IPS-NIHi7 (cell line): ENCODE results near the gene EXOC3.

Experiments used
- DNase-seq: peaks from one replicate; pipeline ENCODE4 v3.0.0; 2012; ENCODE audit warnings: mixed read lengths; ENCODE audit errors: extremely low spot score

Gene EXOC3

DNA sequence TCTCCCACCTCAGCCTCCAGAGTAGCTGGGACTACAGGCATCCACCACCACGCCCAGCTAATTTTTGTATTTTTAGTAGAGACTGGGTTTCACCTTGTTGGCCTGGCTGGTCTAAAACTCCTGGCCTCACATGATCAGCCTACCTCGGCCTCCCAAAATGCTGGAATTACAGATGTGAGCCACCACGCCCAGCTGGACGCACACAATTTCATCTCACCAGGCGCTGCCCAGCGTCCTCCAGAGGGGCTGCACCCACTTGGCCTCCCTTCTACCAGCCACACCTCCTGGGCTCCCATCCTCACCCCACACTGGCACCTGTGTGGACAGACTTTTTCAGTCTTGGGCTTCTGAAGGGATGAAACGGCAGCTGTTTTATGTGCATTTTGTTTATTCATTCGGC, 3.8 kb upstream of the EXOC3 start:
- DNase-seq, result no peak

DNA sequence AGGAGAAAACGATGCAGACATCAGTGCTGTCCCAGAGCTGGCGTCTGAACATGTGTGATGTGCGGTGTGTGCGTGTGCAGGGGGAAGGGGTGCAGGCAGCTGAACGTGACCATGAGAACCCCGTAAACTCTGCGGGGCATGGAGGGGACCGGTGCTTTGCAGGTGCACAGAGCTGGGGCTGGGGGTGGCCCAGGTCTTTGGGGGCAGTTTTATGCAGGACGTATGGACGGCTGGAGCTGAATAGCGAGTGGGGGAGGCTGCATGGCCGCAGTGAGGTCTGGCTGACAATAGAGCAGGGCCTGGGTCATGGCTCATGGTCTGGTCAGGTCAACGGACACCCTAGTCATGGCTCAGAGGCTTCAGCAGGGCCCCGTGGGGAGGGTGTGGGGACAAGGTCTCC, 3.3 kb upstream of the EXOC3 start:
- DNase-seq, result no peak

GRCh38 chr5:440401-441201, 2.4 kb upstream of the EXOC3 start:
- no peak for DNase-seq

DNA sequence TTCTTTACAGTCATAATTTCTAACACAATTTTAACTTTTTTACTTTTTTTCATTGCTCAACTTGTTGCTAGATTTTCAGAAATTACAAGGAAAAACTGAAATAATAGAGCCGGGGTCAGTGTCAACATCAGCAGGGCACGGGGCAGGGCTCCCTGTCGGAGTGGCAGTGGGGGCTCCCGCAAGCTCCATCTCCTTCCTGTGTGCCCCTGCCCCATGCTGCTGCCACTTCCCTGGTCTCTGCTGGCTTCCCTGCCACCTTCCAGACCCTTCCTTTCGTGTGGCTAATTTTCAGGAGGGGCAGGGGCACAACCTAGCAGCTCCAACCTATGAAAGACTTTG, 1.0 kb upstream of the EXOC3 start:
- no peak for DNase-seq

DNA sequence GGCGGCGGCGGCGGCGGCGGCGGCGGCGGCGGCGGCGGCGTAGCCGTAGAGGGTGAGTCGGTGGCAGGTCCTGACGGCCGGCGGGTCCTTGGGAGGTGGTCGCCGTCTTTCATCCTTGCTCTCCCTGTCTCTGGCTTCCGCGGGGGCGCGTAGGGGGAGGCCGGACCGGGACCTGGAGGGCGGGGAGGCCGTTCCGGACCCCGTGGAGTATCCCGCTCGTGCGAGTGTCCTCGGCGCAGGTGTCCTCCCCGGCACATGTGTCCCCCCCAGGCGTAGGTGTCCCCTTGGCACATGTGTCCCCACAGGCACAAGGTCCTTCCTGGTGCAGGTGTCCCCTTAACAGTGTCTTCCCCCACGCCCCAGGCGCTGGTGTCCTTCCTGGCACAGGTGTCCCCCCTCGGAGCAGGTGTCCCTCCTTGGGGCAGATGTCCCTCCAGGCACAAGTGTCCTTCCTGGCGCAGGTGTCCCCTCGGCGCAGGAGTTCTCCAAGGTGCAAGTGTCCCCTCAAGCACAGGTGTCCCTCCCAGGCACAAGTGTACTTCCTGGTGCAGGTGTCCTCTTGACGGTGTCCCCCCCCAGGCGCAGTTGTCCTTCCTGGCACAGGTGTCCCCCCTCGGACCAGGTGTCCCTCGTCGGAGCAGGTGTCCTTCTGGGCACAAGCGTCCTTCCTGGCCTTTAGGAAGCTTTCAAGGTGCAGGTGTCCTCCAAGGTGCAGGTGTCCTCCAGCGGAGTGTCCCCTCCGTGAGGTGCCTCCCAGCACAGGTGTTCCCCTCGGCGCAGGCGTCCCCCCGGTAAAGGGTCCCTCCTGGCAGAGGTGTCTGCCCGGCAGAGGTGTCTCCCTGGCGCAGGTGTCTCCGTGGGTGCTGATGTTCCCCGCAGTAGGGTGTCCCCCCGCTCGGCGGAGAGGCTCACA, 519 bp downstream of the EXOC3 start:
- DNase-seq, result no peak

- no peak for DNase-seq
Observed at GRCh38 chr5:444226-444625, 1.2 kb downstream of the EXOC3 start.

DNA sequence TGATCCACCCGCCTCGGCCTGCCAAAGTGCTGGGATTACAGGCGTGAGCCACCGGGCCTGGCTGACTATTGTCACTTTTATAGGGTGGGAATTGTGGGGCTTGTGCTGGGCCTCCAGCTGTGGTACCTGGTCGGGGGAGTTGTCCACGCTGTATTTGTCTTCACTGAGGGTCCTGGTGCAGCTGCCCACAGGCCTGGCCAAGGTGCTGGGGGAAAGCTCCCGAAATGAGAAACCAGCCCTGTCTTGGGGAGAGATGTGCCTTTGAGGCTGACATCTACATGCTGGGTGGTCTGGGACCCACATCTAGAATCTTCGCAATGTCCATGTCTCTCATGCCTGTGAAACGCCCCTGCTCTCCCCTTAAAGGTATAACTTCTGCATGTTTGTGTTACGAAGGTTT, 2.6 kb downstream of the EXOC3 start:
- DNase-seq, result no peak

DNA sequence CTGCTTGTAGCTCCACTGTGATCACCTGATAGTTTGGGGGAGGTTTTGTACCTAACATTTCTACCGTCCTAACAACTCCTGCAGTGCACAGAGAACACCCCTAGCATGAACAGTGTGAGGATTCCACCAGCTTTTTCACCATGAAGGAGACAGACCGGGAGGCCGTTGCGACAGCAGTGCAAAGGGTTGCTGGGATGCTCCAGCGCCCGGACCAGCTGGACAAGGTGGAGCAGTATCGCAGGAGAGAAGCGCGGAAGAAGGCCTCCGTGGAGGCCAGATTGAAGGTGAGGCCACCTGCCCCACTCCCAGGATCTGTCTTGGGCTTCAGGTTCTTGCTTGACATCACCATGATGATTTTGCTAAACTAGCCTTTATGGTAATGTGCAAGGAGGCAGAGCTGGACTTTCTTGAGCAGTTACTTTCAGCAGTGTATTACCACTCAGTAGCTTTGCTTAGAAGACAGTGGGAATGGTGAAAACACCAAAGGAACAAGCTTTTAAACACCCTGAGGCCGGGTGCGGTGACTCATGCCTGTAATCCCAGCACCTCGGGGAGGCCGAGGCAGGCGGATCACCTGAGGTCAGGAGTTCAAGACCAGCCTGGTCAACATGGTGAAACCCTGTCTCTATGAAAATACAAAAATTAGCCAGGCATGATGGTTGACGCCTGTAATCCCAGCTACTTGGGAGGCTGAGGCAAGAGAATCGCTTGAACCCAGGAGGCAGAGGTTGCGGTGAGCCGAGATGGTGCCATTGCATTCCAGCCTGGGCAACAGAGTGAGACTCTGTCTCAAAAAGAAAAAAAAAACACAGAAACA, 3.3 kb downstream of the EXOC3 start:
- no peak for DNase-seq

DNA sequence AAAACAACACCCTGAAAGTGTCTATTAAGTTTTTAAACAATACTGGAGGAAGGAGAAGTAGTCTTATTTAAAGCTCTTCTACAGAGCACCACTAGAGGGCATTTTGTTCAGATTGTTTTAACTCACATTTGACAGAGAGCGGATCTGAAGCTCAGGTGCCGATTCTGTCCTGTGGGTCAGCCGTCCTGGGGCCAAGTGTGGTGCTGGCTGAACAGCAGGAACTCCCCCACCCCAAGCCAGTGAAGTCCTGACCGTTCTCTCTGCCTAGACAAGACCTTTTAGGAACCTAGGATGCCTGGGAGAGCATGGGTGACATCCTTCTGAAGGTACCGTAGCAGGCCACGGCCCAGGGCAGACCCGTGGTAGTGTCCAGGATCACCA, 3.9 kb downstream of the EXOC3 start:
- peak; percentile 58 for DNase-seq

DNA sequence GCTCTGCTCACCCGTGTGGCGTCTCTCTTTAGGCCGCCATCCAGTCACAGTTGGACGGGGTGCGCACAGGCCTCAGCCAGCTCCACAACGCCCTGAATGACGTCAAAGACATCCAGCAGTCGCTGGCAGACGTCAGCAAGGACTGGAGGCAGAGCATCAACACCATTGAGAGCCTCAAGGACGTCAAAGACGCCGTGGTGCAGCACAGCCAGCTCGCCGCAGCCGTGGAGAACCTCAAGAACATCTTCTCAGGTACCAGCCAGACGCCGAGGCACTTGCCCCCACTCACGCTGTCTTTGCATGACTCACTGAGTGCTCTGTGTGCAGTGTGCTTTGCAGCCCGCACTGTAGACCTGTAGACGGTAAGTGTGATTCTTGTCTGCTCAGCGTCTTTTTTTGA, 4.5 kb downstream of the EXOC3 start:
- no peak for DNase-seq

DNA sequence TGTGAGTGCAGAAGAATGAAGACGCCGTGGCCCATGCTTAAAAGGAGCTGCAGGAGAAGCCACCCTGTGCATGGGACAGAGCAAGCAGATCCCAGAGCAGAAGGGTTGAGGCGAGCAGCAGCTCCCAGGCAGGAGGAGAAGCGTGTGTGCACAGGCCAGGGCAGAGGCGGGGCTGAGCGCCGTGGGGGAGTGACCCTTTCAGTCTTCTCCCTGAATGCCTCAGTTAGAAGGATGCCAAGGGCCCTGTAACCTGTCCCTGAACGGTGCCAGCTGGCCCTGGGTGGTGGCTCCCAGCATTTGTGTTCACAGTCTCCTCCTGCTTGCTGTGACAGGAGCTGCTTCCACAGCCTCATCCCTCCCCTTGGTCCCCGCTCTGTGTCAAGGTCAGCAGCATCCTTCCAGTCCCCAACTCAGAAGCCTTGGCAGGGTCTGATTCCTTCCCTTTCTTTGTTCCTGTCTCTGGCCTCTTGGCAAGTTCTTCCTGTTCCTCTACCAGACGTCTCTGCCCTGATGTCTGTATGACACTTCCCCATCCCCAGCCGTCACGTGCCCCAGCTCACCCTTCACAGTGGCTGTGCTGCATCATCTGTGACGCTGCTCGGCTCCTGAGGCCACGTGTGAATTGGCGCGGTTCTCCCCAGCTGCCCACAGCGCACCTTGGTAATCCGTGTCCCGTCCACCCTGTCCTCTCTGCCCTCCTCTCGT, 5.2 kb downstream of the EXOC3 start:
- no peak for DNase-seq

- DNase-seq, result no peak
Observed at GRCh38 chr5:448766-449090, 5.8 kb downstream of the EXOC3 start.

DNA sequence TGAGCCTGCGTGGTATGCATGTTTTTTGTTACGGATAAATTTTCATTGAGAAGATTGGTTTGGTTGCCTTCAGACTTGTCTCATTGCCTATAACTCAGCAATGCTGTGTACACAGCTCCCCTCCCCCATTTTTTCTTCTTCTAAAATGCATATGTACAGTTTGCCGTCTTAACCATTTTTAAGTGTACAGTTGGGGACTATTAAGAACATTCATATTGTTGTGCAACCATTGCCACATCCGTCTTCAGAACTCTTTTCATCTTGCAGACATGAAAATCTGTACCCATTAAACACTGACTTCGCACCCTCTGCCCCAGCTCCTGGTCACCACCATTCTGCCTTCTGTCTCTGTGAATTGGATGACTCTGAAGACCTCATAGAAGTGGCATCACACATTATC, 6.2 kb downstream of the EXOC3 start:
- DNase-seq, result no peak

DNA sequence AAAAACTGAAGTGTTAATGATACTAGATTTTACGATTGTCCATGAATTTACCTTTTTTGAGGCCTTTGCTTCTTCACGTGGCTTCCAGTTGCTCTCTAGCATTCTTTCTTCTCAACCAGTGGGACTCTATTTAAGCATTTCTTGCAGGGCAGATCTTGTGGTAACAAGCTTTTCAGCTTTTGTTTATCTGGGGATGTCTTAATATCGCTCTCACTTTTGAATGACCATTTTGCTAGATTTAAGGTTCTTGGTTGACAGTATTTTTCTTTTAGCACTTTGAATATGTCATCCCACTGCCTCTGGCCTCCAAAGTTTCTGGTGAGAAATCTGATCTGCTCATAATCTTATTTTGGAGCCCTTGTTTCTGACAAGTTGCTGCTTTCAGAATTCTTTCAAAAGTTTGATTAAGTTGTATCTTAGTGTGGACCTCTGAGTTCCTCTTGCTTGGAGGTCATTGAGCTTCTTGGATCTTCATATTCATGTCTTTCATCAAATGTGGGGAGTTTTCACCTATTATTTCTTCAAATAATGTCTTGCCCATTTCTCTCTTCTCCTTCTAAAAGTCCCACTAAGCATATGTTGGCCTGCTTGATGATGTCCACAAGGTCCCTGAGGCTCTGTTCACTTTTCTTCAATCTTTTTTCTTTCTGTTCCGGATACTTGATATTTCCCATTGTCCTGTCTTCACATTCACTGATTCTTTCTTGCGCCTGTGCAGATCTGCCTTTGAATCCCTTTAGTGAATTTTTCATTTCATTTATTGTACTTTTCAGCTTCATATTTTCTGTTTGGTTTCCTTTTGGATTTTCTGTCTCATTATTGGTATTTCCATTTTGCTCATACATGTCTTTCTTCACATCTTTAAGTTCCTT, 8.8 kb downstream of the EXOC3 start:
- DNase-seq, result no peak

- no peak for DNase-seq
Observed at GRCh38 chr5:452978-453710, 10.2 kb downstream of the EXOC3 start.

- DNase-seq, result no peak
Observed at GRCh38 chr5:453725-454481, 10.9 kb downstream of the EXOC3 start.

- no peak for DNase-seq
Observed at GRCh38 chr5:454936-455335, 12.0 kb downstream of the EXOC3 start.

- no peak for DNase-seq
Observed at GRCh38 chr5:455806-456205, 12.8 kb downstream of the EXOC3 start.
